Transverse colon (tissue), 4 donors: ENCODE results near the gene MYOCD. TPM values are rescaled to one million over a fixed set of nuclear protein-coding genes. Genes with fewer than 3 reads are reported as not detected.

Experiments used
- DNase-seq: peaks from one replicate; pipeline ENCODE4 v3.0.0-alpha.2; 2019
- H3K27ac ChIP-seq, 4 donors: fragments of 200-600 bp; sonication (generic); 2 replicates each; pipeline ENCODE4 v1.5.1; 2016 to 2018; ENCODE audit warnings: inconsistent platforms in 4 of 4
- H3K27me3 ChIP-seq: fragments of 200-600 bp; sonication (generic); 2 replicates; pipeline ENCODE4 v1.5.1; 2017; ENCODE audit warnings: inconsistent platforms
- H3K36me3 ChIP-seq, 4 donors: fragments of 200-600 bp; sonication (generic); 2 replicates each; pipeline ENCODE4 v1.5.1; 2017 to 2019; ENCODE audit warnings: inconsistent platforms in 4 of 4
- H3K4me1 ChIP-seq, 4 donors: fragments of 200-600 bp; sonication (generic); 2 replicates each; pipeline ENCODE4 v1.5.1; 2017 to 2020; ENCODE audit warnings: inconsistent platforms in 4 of 4
- H3K4me3 ChIP-seq, 4 donors: fragments of 200-600 bp; sonication (generic); 1 replicate in 1 of 4; 2 replicates in 3 of 4; pipeline versions ENCODE4 v1.5.1 to v1.6.1; 2017 to 2019; ENCODE audit warnings: inconsistent platforms in 4 of 4
- H3K9me3 ChIP-seq, 2 donors: fragments of 200-600 bp; sonication (generic); 2 replicates each; pipeline ENCODE4 v1.5.1; 2017 to 2019; ENCODE audit warnings: inconsistent platforms in 2 of 2
- CTCF ChIP-seq, 5 experiments: fragments of 200-600 bp in 3 of 5; fragments of 450-650 bp in 2 of 5; sonication (generic) in 3 of 5; IDR thresholded peaks; 1 replicate in 2 of 5; 2 replicates in 3 of 5; pipeline ENCODE4 v1.5.1; 2016 to 2017; ENCODE audit warnings: antibody characterized with exemption in 5 of 5, inconsistent platforms in 3 of 5, mild to moderate bottlenecking in 2 of 5, moderate library complexity in 1 of 5
- EP300 ChIP-seq: sonication (generic); formaldehyde crosslinking; IDR thresholded peaks from one replicate; pipeline ENCODE4 v1.6.1; 2017; ENCODE audit warnings: antibody characterized with exemption, low read depth
- POLR2A ChIP-seq: fragments of 450-650 bp; IDR thresholded peaks from one replicate; pipeline ENCODE4 v1.6.1; 2016; ENCODE audit warnings: antibody characterized with exemption, mild to moderate bottlenecking, moderate library complexity
- POLR2AphosphoS5 ChIP-seq, 3 donors: sonication (generic); formaldehyde crosslinking; IDR thresholded peaks; one replicate each; pipeline ENCODE4 v1.6.1; 2016; ENCODE audit warnings: antibody characterized with exemption in 3 of 3
- WGBS, 2 donors: methylation state at CpG; one replicate each; pipeline ENCODE4 v1.1.5; 2018; ENCODE audit warnings: low coverage in 1 of 2; 5-methylcytosine and 5-hydroxymethylcytosine counted together
- in situ Hi-C, 4 donors: fragments of 200-750 bp; cut with MboI; loops; one replicate each; pipeline versions ENCODE4 v1.15.0 to v1.15.1; 2017; ENCODE audit warnings: low sequenced_read_pairs in 3 of 4, low pct_ligation_motif_present in 1 of 4, low pct_unique_long_range_greater_than_20kb in 1 of 4
- intact Hi-C: fragments of 100-400 bp; cut with DNase I; formaldehyde crosslinking; loops from one replicate; pipeline ENCODE4 v1.15.1; 2023; ENCODE audit warnings: low total_unique reads
- total RNA-seq, 4 donors: library from RNA; depleted of rRNA; stranded (reverse); fragments of >200 nt; gene quantifications; one replicate each; pipeline ENCODE4 v1.1.0, GENCODE V29; 2016

Gene MYOCD
- total RNA-seq, 4 donors from 2014 or later, result 15.9 to 59.1 (median 35.0) TPM

GRCh38 chr17:12759090-12759489 lies 93.4 kb downstream of the MYOCD start:
- no peak for TF ChIP-seq POLR2A
- no peak for TF ChIP-seq POLR2AphosphoS5 (IDR thresholded peaks at IDR 0.05)
- no peak for TF ChIP-seq CTCF (IDR thresholded peaks at IDR 0.05)
- TF ChIP-seq EP300, result no peak
- Histone ChIP-seq H3K36me3 (no peaks in the 10 kb centered on the region), H3K4me1 (no peaks in the 10 kb centered on the region), H3K27ac (no peak overlapping the region), H3K4me3 (no peak overlapping the region), H3K9me3 (no peaks in the 10 kb centered on the region), H3K27me3 (no peaks in the 10 kb centered on the region)
- whole genome bisulfite sequencing, 2 donors, result 50 to 65% methylated on average over 2 of the region's 2 CpGs
- intact Hi-C loops, result no loop called here
- in situ Hi-C loops, result loop anchor here in 1 of 4 donors (25.0 kb wide), 1 partner anchor 253 kb away; the partner anchor contains the start of gene ELAC2
- no peak for DNase-seq

GRCh38 chr17:12765548-12765947 lies 99.9 kb downstream of the MYOCD start:
- Histone ChIP-seq H3K27ac (no peak overlapping the region), H3K9me3 (no peaks in the 10 kb centered on the region), H3K4me3 (no peak overlapping the region), H3K27me3 (no peaks in the 10 kb centered on the region), H3K4me1 (no peaks in the 10 kb centered on the region), H3K36me3 (no peaks in the 10 kb centered on the region)
- DNase-seq, result no peak
- TF ChIP-seq POLR2A, result no peak
- TF ChIP-seq EP300, result no peak
- no peak for TF ChIP-seq POLR2AphosphoS5 (IDR thresholded peaks at IDR 0.05)
- TF ChIP-seq CTCF (IDR thresholded peaks at IDR 0.05), result no peak
- in situ Hi-C loops, result loop anchor here in 1 of 4 donors (25.0 kb wide), 1 partner anchor 247 kb away; the partner anchor contains the start of gene ELAC2
- 42 to 43% methylated on average over 6 of the region's 6 CpGs for WGBS, 2 donors
- intact Hi-C loops, result no loop called here

- in situ Hi-C loops, result loop anchor here in 1 of 4 donors (25.0 kb wide), 1 partner anchor 244 kb away; the partner anchor contains the start of gene ELAC2
- Histone ChIP-seq H3K36me3 (no peaks in the 10 kb centered on the region), H3K27me3 (no peaks in the 10 kb centered on the region), H3K4me3 (no peak overlapping the region), H3K27ac (no peak overlapping the region), H3K9me3 (no peaks in the 10 kb centered on the region), H3K4me1 (no peaks in the 10 kb centered on the region)
- WGBS, 2 donors, result 65 to 78% methylated on average over 4 of the region's 4 CpGs
- TF ChIP-seq POLR2A (no peak), EP300 (no peak), POLR2AphosphoS5 (IDR thresholded peaks at IDR 0.05) (no peak), CTCF (IDR thresholded peaks at IDR 0.05) (no peak)
- DNase-seq, result no peak
- intact Hi-C loops, result no loop called here
Observed at GRCh38 chr17:12768255-12768654, 102.6 kb downstream of the MYOCD start.

- H3K9me3 ChIP-seq, result no peaks in the 10 kb centered on the region
- no peak for TF ChIP-seq POLR2AphosphoS5 (IDR thresholded peaks at IDR 0.05)
- TF ChIP-seq CTCF (IDR thresholded peaks at IDR 0.05), result no peak
- TF ChIP-seq EP300, result no peak
- no peak for TF ChIP-seq POLR2A
- WGBS, 2 donors, result 93 to 96% methylated on average over 4 to 6 of the region's 6 CpGs
- in situ Hi-C loops (loop anchor here in 1 of 4 donors (25.0 kb wide), 1 partner anchor 242 kb away; the partner anchor contains the start of gene ELAC2), intact Hi-C loops (no loop called here)
- no peak overlapping the region for H3K4me3 ChIP-seq
- H3K36me3 ChIP-seq, result no peaks in the 10 kb centered on the region
- no peak overlapping the region for H3K27ac ChIP-seq
- no peaks in the 10 kb centered on the region for H3K27me3 ChIP-seq
- no peak for DNase-seq
- H3K4me1 ChIP-seq, result no peaks in the 10 kb centered on the region
Observed at GRCh38 chr17:12769981-12770380, 104.3 kb downstream of the MYOCD start.
